ENCODE data around the gene TMEM209.

The TMEM209 gene

DNA sequence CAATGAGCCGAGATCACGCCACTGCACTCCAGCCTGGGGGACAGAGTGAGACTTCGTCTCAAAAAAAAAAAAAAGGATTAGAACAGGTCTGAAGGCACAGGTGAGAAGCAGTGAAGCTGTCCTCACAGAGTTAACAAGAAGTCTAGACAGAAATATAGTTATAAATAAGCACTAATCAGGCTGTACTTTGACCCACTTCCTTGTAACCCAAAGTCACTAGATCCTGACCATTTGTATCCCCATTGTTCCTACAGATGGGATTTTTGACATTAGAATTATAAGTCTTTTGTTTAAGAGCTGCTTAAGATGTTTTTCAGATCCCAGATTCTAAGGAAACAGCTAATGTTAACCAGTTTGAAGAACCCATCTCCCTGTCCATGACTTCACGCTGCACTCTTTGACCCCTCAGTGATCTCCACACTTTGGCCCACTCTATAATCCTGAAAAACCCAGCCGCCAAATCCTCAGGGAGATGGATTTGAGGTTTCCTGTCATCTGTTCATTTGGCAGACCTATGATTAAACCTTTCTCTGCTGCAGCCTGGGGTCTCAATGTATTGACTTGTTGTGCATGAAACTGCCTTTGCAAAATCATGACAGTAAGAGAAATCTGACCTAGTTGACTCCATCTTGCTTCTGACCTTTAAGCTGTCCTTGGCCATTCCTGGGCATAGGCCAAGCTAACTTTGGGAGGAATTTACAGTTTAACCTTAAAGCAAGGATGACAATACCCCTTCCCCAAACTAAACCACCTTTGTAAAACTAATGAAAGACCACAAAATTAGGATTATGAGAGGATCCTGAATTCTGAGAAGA is 13.8 kb upstream of the TMEM209 start:
- TF ChIP-seq, protein P1, sequence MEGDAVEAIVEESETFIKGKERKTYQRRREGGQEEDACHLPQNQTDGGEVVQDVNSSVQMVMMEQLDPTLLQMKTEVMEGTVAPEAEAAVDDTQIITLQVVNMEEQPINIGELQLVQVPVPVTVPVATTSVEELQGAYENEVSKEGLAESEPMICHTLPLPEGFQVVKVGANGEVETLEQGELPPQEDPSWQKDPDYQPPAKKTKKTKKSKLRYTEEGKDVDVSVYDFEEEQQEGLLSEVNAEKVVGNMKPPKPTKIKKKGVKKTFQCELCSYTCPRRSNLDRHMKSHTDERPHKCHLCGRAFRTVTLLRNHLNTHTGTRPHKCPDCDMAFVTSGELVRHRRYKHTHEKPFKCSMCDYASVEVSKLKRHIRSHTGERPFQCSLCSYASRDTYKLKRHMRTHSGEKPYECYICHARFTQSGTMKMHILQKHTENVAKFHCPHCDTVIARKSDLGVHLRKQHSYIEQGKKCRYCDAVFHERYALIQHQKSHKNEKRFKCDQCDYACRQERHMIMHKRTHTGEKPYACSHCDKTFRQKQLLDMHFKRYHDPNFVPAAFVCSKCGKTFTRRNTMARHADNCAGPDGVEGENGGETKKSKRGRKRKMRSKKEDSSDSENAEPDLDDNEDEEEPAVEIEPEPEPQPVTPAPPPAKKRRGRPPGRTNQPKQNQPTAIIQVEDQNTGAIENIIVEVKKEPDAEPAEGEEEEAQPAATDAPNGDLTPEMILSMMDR (IDR thresholded peaks at IDR 0.05; ENCODE audit: low read depth, low read length, poor library complexity, severe bottlenecking) = no peak
- TF ChIP-seq EZH2phosphoT487 (IDR thresholded peaks at IDR 0.05; ENCODE audit: borderline replicate concordance, low read length) = no peak
- H3K4me3 ChIP-seq (ENCODE audit: low read length) = no peak overlapping the region
- no peak overlapping the region for H3K27ac ChIP-seq (ENCODE audit: low read depth, low read length)
- no peak overlapping the region for H3K4me2 ChIP-seq (ENCODE audit: low read length)
- no peaks in the 10 kb centered on the region for H3F3A ChIP-seq (ENCODE audit: control insufficient read depth, insufficient read depth)
- H3K4me1 ChIP-seq (ENCODE audit: control insufficient read depth, low read length) = no peaks in the 10 kb centered on the region
- H3K36me3 ChIP-seq (ENCODE audit: control insufficient read depth, low read length) = no peaks in the 10 kb centered on the region
- 0 out of 2 replicates have a peak, but pooled peaks cover 3% of the 10 kb centered on the region for H3K27me3 ChIP-seq (ENCODE audit: control insufficient read depth, low read length)
- H3K79me2 ChIP-seq (ENCODE audit: control insufficient read depth, low read length) = no peaks in the 10 kb centered on the region
- no peaks in the 10 kb centered on the region for H3K9me3 ChIP-seq (ENCODE audit: control insufficient read depth, insufficient read depth, low read length)
- H3K9me2 ChIP-seq (replicated peaks; ENCODE audit: control insufficient read depth, low read length) = no peaks in the 10 kb centered on the region
- no peaks in the 10 kb centered on the region for H4K20me1 ChIP-seq (ENCODE audit: control insufficient read depth, insufficient read depth, low read depth, low read length)

DNA sequence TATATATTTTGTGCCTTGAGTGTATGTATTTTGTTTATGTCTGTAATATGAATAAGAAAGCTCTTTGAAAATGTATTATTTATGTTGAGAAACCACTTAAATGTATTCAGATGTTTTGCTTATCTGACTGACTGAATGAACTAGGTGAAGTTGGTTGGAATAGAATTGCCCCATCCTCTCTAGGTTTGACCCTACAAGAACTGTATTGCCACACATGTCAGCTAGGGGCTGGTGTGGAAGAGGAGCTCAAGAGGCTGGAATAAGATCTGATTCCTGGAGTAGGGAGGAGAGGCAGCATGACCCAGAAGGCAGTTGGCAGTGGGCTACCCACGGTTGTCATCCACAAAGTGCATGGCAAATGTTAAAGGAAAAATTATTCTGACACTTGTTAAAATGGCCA is 11.5 kb upstream of the TMEM209 start:
- peaks cover 3% of the 10 kb centered on the region; the same call in 1 of the 2 replicates for H3K27me3 ChIP-seq (ENCODE audit: control insufficient read depth, low read length)
- no peak overlapping the region for H3K4me3 ChIP-seq (ENCODE audit: low read length)
- H3K9me3 ChIP-seq (ENCODE audit: control insufficient read depth, insufficient read depth, low read length) = no peaks in the 10 kb centered on the region
- no peaks in the 10 kb centered on the region for H3K36me3 ChIP-seq (ENCODE audit: control insufficient read depth, low read length)
- no peaks in the 10 kb centered on the region for H3K4me1 ChIP-seq (ENCODE audit: control insufficient read depth, low read length)
- H3K27ac ChIP-seq (ENCODE audit: low read depth, low read length) = no peak overlapping the region
- H3K4me2 ChIP-seq (ENCODE audit: low read length) = no peak overlapping the region
- H3F3A ChIP-seq (ENCODE audit: control insufficient read depth, insufficient read depth) = no peaks in the 10 kb centered on the region
- TF ChIP-seq, protein P1 (IDR thresholded peaks at IDR 0.05; ENCODE audit: low read depth, low read length, poor library complexity, severe bottlenecking) = no peak
- TF ChIP-seq EZH2phosphoT487 (IDR thresholded peaks at IDR 0.05; ENCODE audit: borderline replicate concordance, low read length) = no peak
- H3K9me2 ChIP-seq (replicated peaks; ENCODE audit: control insufficient read depth, low read length) = no peaks in the 10 kb centered on the region
- H4K20me1 ChIP-seq (ENCODE audit: control insufficient read depth, insufficient read depth, low read depth, low read length) = no peaks in the 10 kb centered on the region
- H3K79me2 ChIP-seq (ENCODE audit: control insufficient read depth, low read length) = no peaks in the 10 kb centered on the region

DNA sequence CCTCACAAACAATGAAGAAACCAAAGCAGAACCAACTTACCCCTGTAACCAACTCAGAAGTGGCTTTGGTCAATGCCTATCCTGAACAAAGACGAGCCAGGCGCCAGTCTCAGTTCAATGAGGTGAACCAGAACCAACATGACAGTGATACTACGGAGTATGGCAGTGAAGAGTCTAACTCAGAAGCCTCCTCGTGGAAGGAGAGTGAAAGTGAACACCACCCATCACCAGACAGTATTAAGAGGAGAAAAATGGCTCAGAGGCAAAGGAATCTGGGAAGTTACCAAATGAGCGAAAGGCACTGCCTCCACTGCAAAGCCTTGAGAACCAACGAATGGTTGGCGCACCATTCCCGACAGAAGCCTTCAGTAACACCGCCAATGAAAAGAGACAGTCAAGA is 10.8 kb upstream of the TMEM209 start:
- Histone ChIP-seq H3K9me2 (replicated peaks; ENCODE audit: control insufficient read depth, low read length) (no peaks in the 10 kb centered on the region), H3K4me3 (ENCODE audit: low read length) (no peak overlapping the region), H3K4me1 (ENCODE audit: control insufficient read depth, low read length) (no peaks in the 10 kb centered on the region), H3K9me3 (ENCODE audit: control insufficient read depth, insufficient read depth, low read length) (no peaks in the 10 kb centered on the region), H3F3A (ENCODE audit: control insufficient read depth, insufficient read depth) (no peaks in the 10 kb centered on the region), H3K27ac (ENCODE audit: low read depth, low read length) (no peak overlapping the region), H4K20me1 (ENCODE audit: control insufficient read depth, insufficient read depth, low read depth, low read length) (no peaks in the 10 kb centered on the region), H3K36me3 (ENCODE audit: control insufficient read depth, low read length) (no peaks in the 10 kb centered on the region), H3K79me2 (ENCODE audit: control insufficient read depth, low read length) (no peaks in the 10 kb centered on the region), H3K4me2 (ENCODE audit: low read length) (no peak overlapping the region), H3K27me3 (ENCODE audit: control insufficient read depth, low read length) (peaks cover 3% of the 10 kb centered on the region; the same call in 1 of the 2 replicates)
- TF ChIP-seq EZH2phosphoT487 (IDR thresholded peaks at IDR 0.05; ENCODE audit: borderline replicate concordance, low read length) = no peak
- TF ChIP-seq, protein P1 (IDR thresholded peaks at IDR 0.05; ENCODE audit: low read depth, low read length, poor library complexity, severe bottlenecking) = no peak
